Measurements from ENCODE around the gene GPRC5A. TPM values are rescaled to one million over a fixed set of nuclear protein-coding genes. Genes with fewer than 3 reads are reported as not detected.

GPRC5A gene
- total RNA-seq, 1 donor from 2014 or later, result 1.8 TPM

GRCh38 chr12:12939888-12940287 is 48.5 kb downstream of the GPRC5A start:
- DNase-seq (ENCODE audit: low read depth in 2 of 2), result no peak

- DNase-seq (ENCODE audit: low read depth in 2 of 2), result no peak
These were observed 50.3 kb downstream of the GPRC5A start for GRCh38 chr12:12941450-12942350.

GRCh38 chr12:12943586-12944260 is 52.4 kb downstream of the GPRC5A start:
- DNase-seq (ENCODE audit: low read depth in 2 of 2), result no peak

- no peak for DNase-seq (ENCODE audit: low read depth in 2 of 2)
These were observed 54.2 kb downstream of the GPRC5A start for GRCh38 chr12:12945591-12945990.

GRCh38 chr12:12946686-12947355 is 55.5 kb downstream of the GPRC5A start:
- no peak for DNase-seq (ENCODE audit: low read depth in 2 of 2)

- DNase-seq (ENCODE audit: low read depth in 2 of 2), result no peak
These were observed 56.5 kb downstream of the GPRC5A start for GRCh38 chr12:12947902-12948301.

- no peak for DNase-seq (ENCODE audit: low read depth in 2 of 2)
These were observed 60.1 kb downstream of the GPRC5A start for GRCh38 chr12:12951504-12951903.

- no peak for DNase-seq (ENCODE audit: low read depth in 2 of 2)
These were observed 60.7 kb downstream of the GPRC5A start, which contains the start of gene GPRC5D for GRCh38 chr12:12952036-12952435. GPRC5D (minus strand) TSS chr12:12952170; CDS start chr12:12950384, 1,786 bp downstream.

GRCh38 chr12:12954356-12954755 is 63.0 kb downstream of the GPRC5A start:
- peak in 1 of 2 donors; percentile 11 for DNase-seq (ENCODE audit: low read depth in 2 of 2)

GRCh38 chr12:12954878-12955625 is 63.7 kb downstream of the GPRC5A start:
- DNase-seq (ENCODE audit: low read depth in 2 of 2), result no peak

- DNase-seq (ENCODE audit: low read depth in 2 of 2), result no peak
These were observed 67.5 kb downstream of the GPRC5A start for GRCh38 chr12:12958886-12959285.

- DNase-seq (ENCODE audit: low read depth in 2 of 2), result no peak
These were observed 69.4 kb downstream of the GPRC5A start for GRCh38 chr12:12960639-12961209.

GRCh38 chr12:12964255-12964654 is 72.9 kb downstream of the GPRC5A start:
- DNase-seq (ENCODE audit: low read depth in 2 of 2), result no peak

GRCh38 chr12:12965836-12966235 is 74.5 kb downstream of the GPRC5A start:
- DNase-seq (ENCODE audit: low read depth in 2 of 2), result peak in 1 of 2 donors; percentile 11

Other genes with a start within 250 kb of the GPRC5A start
- gene GPR19, start 195.4 kb upstream of the GPRC5A start, total RNA-seq, result 0.38 and 0.64 TPM in 2 replicates
- 68.8 and 73.6 TPM in 2 replicates for gene CDKN1B, start 174.2 kb upstream of the GPRC5A start, total RNA-seq
- gene APOLD1, start 105.9 kb upstream of the GPRC5A start, total RNA-seq, result 38.9 and 41.6 TPM in 2 replicates
- 46.9 and 48.5 TPM in 2 replicates for gene DDX47, start 78.2 kb upstream of the GPRC5A start, total RNA-seq
- gene GPRC5D, start 60.6 kb downstream of the GPRC5A start, total RNA-seq, result not detected in 2 replicates
- gene HEBP1, start 108.7 kb downstream of the GPRC5A start, total RNA-seq, result 20.5 and 38.8 TPM in 2 replicates
- gene FAM234B, start 152.8 kb downstream of the GPRC5A start, total RNA-seq, result 7.3 and 10.5 TPM in 2 replicates
- gene GSG1, start 212.1 kb downstream of the GPRC5A start, total RNA-seq, result not detected in 2 replicates

Measured in dermis microvascular lymphatic vessel endothelial cell (primary cell).